Endothelial cell of umbilical vein (primary cell): ENCODE data around the gene MRPL41. TPM values are rescaled to one million over a fixed set of nuclear protein-coding genes. Genes with fewer than 3 reads are reported as not detected.

Source experiments
- BruUV-seq: library from RNA; stranded (reverse); fragments of 400-500 nt; replicated peaks from 2 replicates; lab custom pipeline; 2021; lab: Mats Ljungman, UMichigan
- CTCF ChIA-PET: fragments of 300-600, 350-600 bp; sonication (Branson Sonifier 250); formaldehyde crosslinking; loops from one replicate; lab custom pipeline; 2021; ENCODE audit warnings: antibody characterized with exemption, inconsistent platforms; lab: Charles Lee
- POLR2A ChIA-PET: fragments of 300-600, 350-600 bp; sonication (Branson Sonifier 250); formaldehyde crosslinking; loops from one replicate; lab custom pipeline; 2021; ENCODE audit warnings: antibody characterized with exemption, inconsistent platforms; lab: Charles Lee
- DNase-seq: peaks from one replicate; pipeline ENCODE4 v3.0.0-alpha.2; 2011; ENCODE audit warnings: low read depth, low spot score
- FAIRE-seq: peaks from 2 replicates; lab custom pipeline; 2011; peaks lifted over from hg19 to GRCh38; lab: Jason Lieb, UNC
- H2AFZ ChIP-seq: 2 replicates; pipeline ENCODE4 v1.6.0; 2012; ENCODE audit warnings: low read depth, low read length, control low read depth, inconsistent platforms
- H3K27ac ChIP-seq: 2 replicates; pipeline ENCODE4 v1.5.1; 2011; ENCODE audit warnings: low read depth, mild to moderate bottlenecking, control low read depth, low read length, moderate library complexity; ENCODE audit not compliant: insufficient read depth
- H3K27me3 ChIP-seq, 2 experiments: 2 replicates each; pipeline versions ENCODE4 v1.6.0 to v1.6.1; 2011; ENCODE audit warnings: low read length in 2 of 2, mixed read lengths in 1 of 2; ENCODE audit not compliant: control insufficient read depth in 2 of 2, insufficient read depth in 2 of 2
- H3K36me3 ChIP-seq, 2 experiments: 2 replicates in 1 of 2; 3 replicates in 1 of 2; pipeline ENCODE4 v1.5.1; 2011; ENCODE audit warnings: low read length in 2 of 2, mild to moderate bottlenecking in 1 of 2, moderate library complexity in 1 of 2; ENCODE audit not compliant: control insufficient read depth in 2 of 2, insufficient read depth in 2 of 2; ENCODE audit errors: extremely low read depth in 1 of 2
- H3K4me1 ChIP-seq: 3 replicates; pipeline ENCODE4 v1.5.1; 2011; ENCODE audit warnings: mild to moderate bottlenecking, low read length; ENCODE audit not compliant: control insufficient read depth, insufficient read depth; ENCODE audit errors: extremely low read depth
- H3K4me2 ChIP-seq: 2 replicates; pipeline ENCODE4 v1.6.1; 2011; ENCODE audit warnings: low read length, control low read depth, mixed read lengths; ENCODE audit not compliant: insufficient read depth
- H3K4me3 ChIP-seq, 3 experiments: fragments of 200-600 bp in 1 of 3; sonication (generic), shearing (Covaris generic) in 1 of 3; replicated peaks in 1 of 3; 2 replicates each; pipeline ENCODE4 v1.5.1; 2011 to 2016; ENCODE audit warnings: control low read depth in 3 of 3, low read length in 3 of 3, mild to moderate bottlenecking in 2 of 3, inconsistent platforms in 1 of 3, low read depth in 1 of 3, moderate library complexity in 1 of 3; ENCODE audit not compliant: insufficient read depth in 1 of 3
- H3K79me2 ChIP-seq: 2 replicates; pipeline ENCODE4 v1.6.0; 2012; ENCODE audit warnings: low read length, inconsistent platforms; ENCODE audit not compliant: control insufficient read depth, insufficient read depth
- H3K9ac ChIP-seq: replicated peaks from 2 replicates; pipeline ENCODE3; 2011; ENCODE audit warnings: low read length, control low read depth; ENCODE audit not compliant: insufficient read depth; ENCODE audit errors: extremely low read depth
- H3K9me1 ChIP-seq: replicated peaks from 3 replicates; pipeline ENCODE4 v1.6.0; 2011; ENCODE audit warnings: mild to moderate bottlenecking, low read length; ENCODE audit not compliant: control insufficient read depth, insufficient read depth; ENCODE audit errors: extremely low read depth
- H3K9me3 ChIP-seq: replicated peaks from 2 replicates; pipeline ENCODE4 v1.5.1; 2012; ENCODE audit warnings: low read length, inconsistent platforms; ENCODE audit not compliant: control insufficient read depth, insufficient read depth
- H4K20me1 ChIP-seq: replicated peaks from 2 replicates; pipeline ENCODE3; 2011; ENCODE audit warnings: mild to moderate bottlenecking, low read length; ENCODE audit not compliant: control insufficient read depth, insufficient read depth; ENCODE audit errors: extremely low read depth
- CTCF ChIP-seq, 2 donors: IDR thresholded peaks; 1 replicate in 1 of 2; 2 replicates in 1 of 2; pipeline ENCODE4 v1.5.1; 2011; ENCODE audit warnings: low read length in 2 of 2, mild to moderate bottlenecking in 2 of 2, moderate library complexity in 2 of 2, control low read depth in 1 of 2, inconsistent platforms in 1 of 2, low read depth in 1 of 2; ENCODE audit not compliant: insufficient read depth in 1 of 2; ENCODE audit errors: extremely low read depth in 1 of 2
- EZH2 ChIP-seq: IDR thresholded peaks from 2 replicates; pipeline ENCODE4 v1.6.1; 2012; ENCODE audit warnings: borderline replicate concordance, low read depth, mild to moderate bottlenecking, moderate library complexity, low read length, inconsistent platforms; ENCODE audit not compliant: severe bottlenecking
- FOS ChIP-seq: IDR thresholded peaks from 2 replicates; pipeline ENCODE4 v1.6.1; 2011; ENCODE audit warnings: mild to moderate bottlenecking, low read length, moderate library complexity, borderline replicate concordance; ENCODE audit not compliant: insufficient read depth
- GATA2 ChIP-seq: IDR thresholded peaks from 2 replicates; pipeline ENCODE4 v1.7.0; 2011; ENCODE audit warnings: low read depth, mild to moderate bottlenecking, moderate library complexity, mixed read lengths, low read length; ENCODE audit not compliant: insufficient read length, insufficient read depth
- JUN ChIP-seq: IDR thresholded peaks from 2 replicates; pipeline ENCODE4 v1.6.1; 2011; ENCODE audit warnings: borderline replicate concordance, low read depth; ENCODE audit not compliant: insufficient read length, insufficient read depth
- MAX ChIP-seq: IDR thresholded peaks from 2 replicates; pipeline ENCODE4 v1.6.1; 2011; ENCODE audit not compliant: insufficient read depth, insufficient read length
- MYC ChIP-seq: IDR thresholded peaks from one replicate; pipeline ENCODE4 v1.6.1; 2011; ENCODE audit warnings: mild to moderate bottlenecking, low read depth, low read length
- POLR2A ChIP-seq: IDR thresholded peaks from 2 replicates; pipeline ENCODE4 v1.6.1; 2012; ENCODE audit warnings: low read depth, mild to moderate bottlenecking, control low read depth, low read length
- POLR2AphosphoS5 ChIP-seq: IDR thresholded peaks from 2 replicates; pipeline ENCODE4 v1.6.1; 2012; ENCODE audit warnings: low read depth, mild to moderate bottlenecking, control low read depth, low read length, moderate library complexity; ENCODE audit not compliant: insufficient read depth
- dilution Hi-C: fragments of 300-500 bp; cut with MboI; formaldehyde crosslinking; loops from one replicate; pipeline ENCODE4 v1.15.0; 2019; ENCODE audit warnings: low sequenced_read_pairs; ENCODE audit not compliant: extremely low pct_ligation_motif_present
- intact Hi-C: fragments of 100-400 bp; cut with micrococcal nuclease; formaldehyde crosslinking; loops from one replicate; pipeline ENCODE4 v1.10.0; 2022
- polyA plus RNA-seq, 4 experiments: library from polyadenylated mRNA; depleted of rRNA in 3 of 4; stranded (reverse) in 3 of 4; unstranded in 1 of 4; fragments of >200 nt; gene quantifications; 2 replicates each; pipeline versions ENCODE4 v1.2.1 to v1.2.3, GENCODE V29; 2011 to 2012; ENCODE audit warnings: missing spikeins in 1 of 4
- total RNA-seq: library from RNA; stranded (reverse); gene quantifications from 2 replicates; pipeline ENCODE4 v1.2.3, GENCODE V29; 2021

Gene MRPL41
- total and polyA plus RNA-seq, 2 donors (not counting 3 experiments of a cell fraction or from before 2014, with no cell fraction given): 50.4 to 50.7 TPM

- H3K4me2 ChIP-seq: peak overlapping the region; percentile 37
- H3K9me3 ChIP-seq: no peaks in the 10 kb centered on the region
- H3K79me2 ChIP-seq: peaks cover 32% of the 10 kb centered on the region
- no peaks in the 10 kb centered on the region for H4K20me1 ChIP-seq
- intact Hi-C loops (loop anchor here (1.0 kb wide), 1 partner anchor 26 kb away; the partner anchor contains the start of gene ARRDC1), dilution Hi-C loops (no loop called here)
- TSS peak; percentile 24 for BruUV-seq
- peaks cover 14% of the 10 kb centered on the region for H3K4me1 ChIP-seq
- H2AFZ ChIP-seq: peak overlapping the region; percentile 72
- ChIA-PET POLR2A (interaction anchor here (1.4 kb wide), 1 partner anchor 23 kb away, joined by 3 read pairs; no protein-coding TSS in a partner anchor), CTCF (interaction anchor here (1.0 to 1.7 kb wide), 5 partner anchors 9 to 44 kb away, joined by 3 to 15 read pairs (median 5); partner anchors contain the start of genes EHMT1 and ZMYND19)
- H3K36me3 ChIP-seq: peaks cover 6 to 32% of the 10 kb centered on the region in 2 experiments
- DNase-seq: no peak
- H3K9me1 ChIP-seq: no peaks in the 10 kb centered on the region
- H3K27me3 ChIP-seq: no peaks in the 10 kb centered on the region
- peak overlapping the region; percentile 41 for H3K9ac ChIP-seq
- peak overlapping the region in 2 of 3 experiments; percentile 24 to 94 for H3K4me3 ChIP-seq
- peak overlapping the region; percentile 10 for H3K27ac ChIP-seq
- no peak for FAIRE-seq
- TF ChIP-seq MAX (no peak), CTCF (IDR thresholded peaks at IDR 0.05; ENCODE audit: extremely low read depth in 1 of 2, insufficient read depth in 1 of 2, low read depth in 1 of 2, low read length in 2 of 2) (no peak), POLR2AphosphoS5 (no peak), JUN (no peak), FOS (no peak), EZH2 (no peak), POLR2A (no peak), MYC (no peak), GATA2 (no peak)
Measured at GRCh38 chr9:137579259-137579604, 27.6 kb downstream of the MRPL41 start.
